Measurements from ENCODE around the gene EID2B. TPM values are rescaled to one million over a fixed set of nuclear protein-coding genes. Genes with fewer than 3 reads are reported as not detected.

EID2B gene
- total RNA-seq, 1 experiment from 2014 or later, result 3.4 TPM

DNA sequence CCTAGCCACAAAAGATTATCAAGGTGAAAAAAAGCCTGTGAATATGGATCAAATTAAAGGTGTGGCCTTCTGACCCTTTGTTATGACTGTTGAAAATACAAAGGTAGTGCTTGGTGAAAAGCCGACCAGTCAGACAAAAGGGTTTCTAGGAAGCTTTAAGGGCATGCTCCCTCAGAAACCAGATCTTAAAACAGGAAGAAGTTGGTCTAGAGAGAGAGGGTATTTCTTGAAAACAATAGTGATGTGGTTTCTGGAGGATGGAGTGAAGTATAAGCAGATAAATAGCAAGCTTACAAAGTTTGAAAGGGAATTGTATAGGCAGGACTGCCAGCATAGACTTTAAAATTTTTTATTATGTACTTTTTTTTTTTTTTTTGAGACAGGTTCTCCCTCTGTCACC lies 12.3 kb upstream of the EID2B start:
- POLR2A ChIA-PET (ENCODE audit: low non-redundant PET), result no interaction called here
- peaks cover 10% of the 10 kb centered on the region for H3K4me1 ChIP-seq (ENCODE audit: insufficient read depth, low read length, poor library complexity, severe bottlenecking)
- intact Hi-C loops (cut with micrococcal nuclease; ENCODE audit: unreplicated experiment), result no loop called here
- H3K9me3 ChIP-seq (ENCODE audit: low read depth, low read length, poor library complexity, severe bottlenecking), result no peaks in the 10 kb centered on the region
- no peak for DNase-seq (ENCODE audit: low spot score)
- no TSS peak for BruUV-seq (replicated peaks)
- CTCF ChIA-PET, result no interaction called here
- peaks cover 10% of the 10 kb centered on the region for H3K27me3 ChIP-seq (replicated peaks; ENCODE audit: insufficient read depth, low read depth, low read length, poor library complexity)
- no peak overlapping the region for H3K4me3 ChIP-seq (ENCODE audit: low read depth, low read length, poor library complexity, severe bottlenecking)
- no peak for TF ChIP-seq EZH2 (IDR thresholded peaks at IDR 0.05; ENCODE audit: borderline replicate concordance, low read depth, low read length, poor library complexity, severe bottlenecking)
- TF ChIP-seq, protein P1, sequence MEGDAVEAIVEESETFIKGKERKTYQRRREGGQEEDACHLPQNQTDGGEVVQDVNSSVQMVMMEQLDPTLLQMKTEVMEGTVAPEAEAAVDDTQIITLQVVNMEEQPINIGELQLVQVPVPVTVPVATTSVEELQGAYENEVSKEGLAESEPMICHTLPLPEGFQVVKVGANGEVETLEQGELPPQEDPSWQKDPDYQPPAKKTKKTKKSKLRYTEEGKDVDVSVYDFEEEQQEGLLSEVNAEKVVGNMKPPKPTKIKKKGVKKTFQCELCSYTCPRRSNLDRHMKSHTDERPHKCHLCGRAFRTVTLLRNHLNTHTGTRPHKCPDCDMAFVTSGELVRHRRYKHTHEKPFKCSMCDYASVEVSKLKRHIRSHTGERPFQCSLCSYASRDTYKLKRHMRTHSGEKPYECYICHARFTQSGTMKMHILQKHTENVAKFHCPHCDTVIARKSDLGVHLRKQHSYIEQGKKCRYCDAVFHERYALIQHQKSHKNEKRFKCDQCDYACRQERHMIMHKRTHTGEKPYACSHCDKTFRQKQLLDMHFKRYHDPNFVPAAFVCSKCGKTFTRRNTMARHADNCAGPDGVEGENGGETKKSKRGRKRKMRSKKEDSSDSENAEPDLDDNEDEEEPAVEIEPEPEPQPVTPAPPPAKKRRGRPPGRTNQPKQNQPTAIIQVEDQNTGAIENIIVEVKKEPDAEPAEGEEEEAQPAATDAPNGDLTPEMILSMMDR (conservative IDR thresholded peaks at IDR 0.05; ENCODE audit: low read depth, low read length), result no peak
- H3K36me3 ChIP-seq (ENCODE audit: insufficient read depth, low read length, poor library complexity, severe bottlenecking), result no peaks in the 10 kb centered on the region
- no peak overlapping the region for H3K27ac ChIP-seq (ENCODE audit: low read depth, low read length, poor library complexity, severe bottlenecking)

DNA sequence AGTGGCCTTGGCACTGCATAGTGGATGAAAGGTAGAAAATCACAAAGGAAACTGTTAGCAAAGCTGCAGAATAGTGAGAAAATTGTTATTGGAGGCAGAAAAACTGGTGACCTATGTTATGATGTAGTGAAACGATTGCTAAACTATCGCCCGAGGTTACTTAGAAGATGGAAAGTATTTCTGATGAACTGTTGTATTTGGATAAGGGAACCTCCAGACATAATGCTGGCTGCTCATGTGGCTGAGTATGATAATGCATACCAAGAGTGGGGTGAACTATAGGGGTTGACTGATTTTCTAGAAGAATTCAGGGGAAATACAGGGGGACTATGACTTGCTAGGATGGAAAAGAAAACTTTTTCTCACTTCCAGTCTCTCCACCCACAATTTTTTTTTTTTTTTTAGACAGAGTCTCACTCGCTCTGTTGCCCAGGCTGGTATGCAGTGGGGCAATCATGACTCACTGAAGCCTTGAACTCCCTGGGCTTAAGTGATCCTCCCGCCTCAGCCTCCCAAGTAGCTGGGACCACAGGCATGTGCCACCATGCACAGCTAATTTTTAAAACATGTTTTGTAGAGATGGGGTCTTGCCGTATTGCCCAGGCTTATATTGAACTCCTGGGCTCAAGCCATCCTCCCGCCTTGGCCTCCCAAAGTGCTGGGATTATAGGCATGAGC lies 11.7 kb upstream of the EID2B start:
- no peak overlapping the region for H3K27ac ChIP-seq (ENCODE audit: low read depth, low read length, poor library complexity, severe bottlenecking)
- no peak overlapping the region for H3K4me3 ChIP-seq (ENCODE audit: low read depth, low read length, poor library complexity, severe bottlenecking)
- H3K36me3 ChIP-seq (ENCODE audit: insufficient read depth, low read length, poor library complexity, severe bottlenecking), result no peaks in the 10 kb centered on the region
- H3K9me3 ChIP-seq (ENCODE audit: low read depth, low read length, poor library complexity, severe bottlenecking), result no peaks in the 10 kb centered on the region
- POLR2A ChIA-PET (ENCODE audit: low non-redundant PET), result no interaction called here
- DNase-seq (ENCODE audit: low spot score), result no peak
- peaks cover 10% of the 10 kb centered on the region for H3K4me1 ChIP-seq (ENCODE audit: insufficient read depth, low read length, poor library complexity, severe bottlenecking)
- intact Hi-C loops (cut with micrococcal nuclease; ENCODE audit: unreplicated experiment), result no loop called here
- H3K27me3 ChIP-seq (replicated peaks; ENCODE audit: insufficient read depth, low read depth, low read length, poor library complexity), result peaks cover 10% of the 10 kb centered on the region
- CTCF ChIA-PET, result no interaction called here
- no TSS peak for BruUV-seq (replicated peaks)
- TF ChIP-seq EZH2 (IDR thresholded peaks at IDR 0.05; ENCODE audit: borderline replicate concordance, low read depth, low read length, poor library complexity, severe bottlenecking), result no peak
- TF ChIP-seq, protein P1 (conservative IDR thresholded peaks at IDR 0.05; ENCODE audit: low read depth, low read length), result no peak

- ChIA-PET POLR2A (ENCODE audit: low non-redundant PET) (no interaction called here), CTCF (no interaction called here)
- no peak overlapping the region for H3K27ac ChIP-seq (ENCODE audit: low read depth, low read length, poor library complexity, severe bottlenecking)
- H3K36me3 ChIP-seq (ENCODE audit: insufficient read depth, low read length, poor library complexity, severe bottlenecking), result no peaks in the 10 kb centered on the region
- no peak overlapping the region for H3K4me3 ChIP-seq (ENCODE audit: low read depth, low read length, poor library complexity, severe bottlenecking)
- H3K9me3 ChIP-seq (ENCODE audit: low read depth, low read length, poor library complexity, severe bottlenecking), result no peaks in the 10 kb centered on the region
- H3K4me1 ChIP-seq (ENCODE audit: insufficient read depth, low read length, poor library complexity, severe bottlenecking), result peaks cover 10% of the 10 kb centered on the region
- TF ChIP-seq, protein P1 (conservative IDR thresholded peaks at IDR 0.05; ENCODE audit: low read depth, low read length), result no peak
- intact Hi-C loops (cut with micrococcal nuclease; ENCODE audit: unreplicated experiment), result no loop called here
- DNase-seq (ENCODE audit: low spot score), result no peak
- BruUV-seq (replicated peaks), result no TSS peak
- peaks cover 10% of the 10 kb centered on the region for H3K27me3 ChIP-seq (replicated peaks; ENCODE audit: insufficient read depth, low read depth, low read length, poor library complexity)
Observed at GRCh38 chr19:39543477-39543857, 10.8 kb upstream of the EID2B start.

Measured in A673 (cell line).